Activated naive CD8-positive, alpha-beta T cell (primary cell): ENCODE measurements around the gene THAP2.
"Not testable (repeated sequence)": the region's sequence is repeated elsewhere in the genome, so short reads cannot be mapped to it uniquely, and the experiment has no call there.

Experiments
- H3K27ac Mint-ChIP-seq: one replicate; pipeline ENCODE4 v1.8.0; 2021; ENCODE audit warnings: mixed read lengths
- H3K27me3 Mint-ChIP-seq: one replicate; pipeline ENCODE4 v1.8.0; 2021; ENCODE audit warnings: mixed read lengths
- H3K36me3 Mint-ChIP-seq: one replicate; pipeline ENCODE4 v1.8.0; 2021; ENCODE audit warnings: mixed read lengths
- H3K4me1 Mint-ChIP-seq: one replicate; pipeline ENCODE4 v1.8.0; 2021; ENCODE audit warnings: low read depth, mixed read lengths
- H3K4me3 Mint-ChIP-seq: one replicate; pipeline ENCODE4 v1.8.0; 2021; ENCODE audit warnings: mild to moderate bottlenecking, mixed read lengths
- H3K9me3 Mint-ChIP-seq: one replicate; pipeline ENCODE4 v1.8.0; 2021; ENCODE audit warnings: low read depth, mixed read lengths

THAP2 gene

DNA sequence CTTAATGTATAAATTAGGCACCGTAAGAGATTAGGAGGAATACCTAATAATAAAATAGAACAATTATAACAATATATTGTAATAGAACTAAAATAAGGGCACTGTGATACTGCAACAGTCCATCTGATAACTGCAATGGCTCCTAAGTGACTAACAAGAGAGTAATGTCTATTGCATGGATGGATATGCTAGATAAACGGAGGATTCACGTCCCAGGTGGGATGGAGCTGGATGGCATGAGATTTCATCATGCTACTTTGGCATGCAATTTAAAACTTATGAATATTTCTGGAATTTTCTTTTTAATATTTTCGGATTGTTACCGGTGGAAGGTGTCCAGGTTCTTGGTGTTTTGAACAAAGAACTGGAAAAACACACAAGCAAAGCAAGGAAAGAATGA lies 19.5 kb downstream of the THAP2 start:
- Mint-ChIP-seq H3K27me3 (no peaks in the 10 kb centered on the region), H3K36me3 (no peaks in the 10 kb centered on the region), H3K9me3 (no peaks in the 10 kb centered on the region), H3K4me3 (no peak overlapping the region), H3K4me1 (peaks cover 28% of the 10 kb centered on the region), H3K27ac (no peak overlapping the region)

DNA sequence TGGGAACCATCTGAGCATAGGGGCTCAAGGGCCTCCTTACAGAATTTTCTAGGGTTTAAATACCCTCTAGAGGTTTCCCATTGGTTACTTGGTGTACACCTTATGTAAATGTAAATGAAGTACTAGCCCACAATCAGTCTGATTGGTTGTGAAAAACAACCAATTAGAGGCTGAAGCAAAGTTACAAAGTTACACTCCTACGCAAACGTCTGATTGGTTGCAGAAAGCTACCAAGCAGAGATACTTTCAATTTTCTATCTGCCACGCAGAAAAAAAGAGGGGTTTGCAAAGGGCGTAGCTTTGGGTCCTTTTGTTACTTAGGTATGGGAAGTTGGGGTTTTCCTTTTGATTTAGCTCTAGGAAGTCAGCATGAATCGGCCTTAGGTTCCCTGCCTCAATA lies 20.0 kb downstream of the THAP2 start:
- peaks cover 30% of the 10 kb centered on the region for H3K4me1 Mint-ChIP-seq
- H3K9me3 Mint-ChIP-seq: no peaks in the 10 kb centered on the region
- H3K36me3 Mint-ChIP-seq: no peaks in the 10 kb centered on the region
- peak overlapping the region; percentile 46 for H3K27ac Mint-ChIP-seq
- H3K4me3 Mint-ChIP-seq: peak overlapping the region; percentile 51
- no peaks in the 10 kb centered on the region for H3K27me3 Mint-ChIP-seq

DNA sequence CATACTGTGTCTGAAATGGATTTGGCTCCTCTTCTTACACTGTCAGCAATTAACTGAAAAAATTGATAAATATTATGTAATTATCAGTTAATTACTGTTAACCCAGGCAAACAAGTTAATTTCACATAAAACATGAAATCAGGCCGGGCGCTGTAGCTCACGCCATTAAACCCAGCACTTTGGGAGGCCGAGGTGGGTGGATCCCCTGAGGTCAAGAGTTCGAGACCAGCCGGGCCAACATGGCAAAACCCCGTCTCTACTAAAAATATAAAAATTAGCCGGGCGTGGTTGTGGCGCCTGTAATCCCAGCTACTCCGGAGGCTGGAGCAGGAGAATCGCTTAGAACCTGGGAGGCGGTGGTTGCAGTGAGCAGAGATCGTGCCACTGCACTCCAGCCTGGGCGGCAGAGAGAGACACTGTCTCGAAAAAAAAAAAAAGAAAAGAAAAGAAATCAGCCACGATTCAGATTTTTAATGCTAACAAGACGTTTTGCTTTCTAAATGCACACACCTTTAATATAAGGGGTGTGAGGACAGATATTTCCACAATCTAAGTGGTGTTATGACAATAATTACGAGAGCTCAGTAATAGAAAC lies 21.3 kb downstream of the THAP2 start:
- Mint-ChIP-seq H3K27me3 (no peaks in the 10 kb centered on the region), H3K4me1 (peaks cover 37% of the 10 kb centered on the region), H3K27ac (peak overlapping the region; percentile 98), H3K4me3 (peak overlapping the region; percentile 98), H3K9me3 (no peaks in the 10 kb centered on the region), H3K36me3 (no peaks in the 10 kb centered on the region)

DNA sequence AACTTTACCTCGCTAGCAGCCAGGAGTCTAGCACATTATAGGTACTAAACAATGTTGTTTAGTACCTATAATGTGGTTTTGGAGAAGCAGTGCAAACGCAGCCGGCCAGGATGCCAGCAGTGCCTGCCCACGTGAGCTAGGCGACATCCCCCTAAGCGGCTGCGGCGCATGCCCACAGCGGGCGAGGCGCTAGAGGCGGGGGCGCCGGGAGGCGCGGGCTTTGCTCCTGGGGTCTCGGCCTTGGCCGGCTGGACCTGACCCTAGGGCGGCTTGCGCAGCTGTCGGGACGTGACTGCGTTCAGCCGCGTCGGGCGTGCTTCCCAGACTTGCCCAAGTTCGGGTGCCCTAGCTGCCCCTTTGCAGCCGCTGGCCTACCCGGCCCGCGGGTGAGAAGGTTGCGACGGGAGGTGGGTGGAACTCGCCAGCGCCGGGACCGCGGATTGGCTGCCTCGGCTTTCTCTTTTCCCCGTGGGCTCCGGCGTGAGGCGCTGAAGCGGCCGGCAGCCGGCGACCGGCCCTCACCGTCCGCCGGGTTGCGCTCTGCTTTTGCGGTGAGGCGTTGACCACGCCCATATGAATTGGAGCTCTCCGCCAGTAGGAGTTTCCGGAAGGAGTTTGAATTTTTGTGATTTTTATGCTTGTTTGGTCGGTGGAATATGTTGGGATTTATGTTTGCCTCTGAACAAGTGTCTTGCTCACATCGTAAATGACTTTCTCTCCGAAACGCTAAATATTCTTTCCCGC lies 22.0 kb downstream of the THAP2 start, which contains the start of gene TMEM19:
Gene TMEM19 (plus strand): TSS at position 169 of the 744 bp plus-strand sequence. CDS start 599 bp downstream, outside the sequence.
- H3K4me1 Mint-ChIP-seq: peaks cover 41% of the 10 kb centered on the region
- no peaks in the 10 kb centered on the region for H3K9me3 Mint-ChIP-seq
- H3K27ac Mint-ChIP-seq: peak within 1 kb of the TSS; percentile 98
- H3K4me3 Mint-ChIP-seq: peak within 1 kb of the TSS; percentile 98
- no peaks in the 10 kb centered on the region for H3K36me3 Mint-ChIP-seq
- no peaks in the 10 kb centered on the region for H3K27me3 Mint-ChIP-seq

- Mint-ChIP-seq H3K27me3 (no peaks in the 10 kb centered on the region), H3K4me1 (peaks cover 41% of the 10 kb centered on the region), H3K27ac (peak overlapping the region; percentile 98), H3K9me3 (no peaks in the 10 kb centered on the region), H3K4me3 (peak overlapping the region; percentile 98), H3K36me3 (no peaks in the 10 kb centered on the region)
Observed at GRCh38 chr12:71686658-71687025, 22.5 kb downstream of the THAP2 start.

- peak overlapping the region; percentile 98 for H3K4me3 Mint-ChIP-seq
- H3K4me1 Mint-ChIP-seq: peaks cover 44% of the 10 kb centered on the region
- H3K36me3 Mint-ChIP-seq, H3K27ac Mint-ChIP-seq, H3K9me3 Mint-ChIP-seq, H3K27me3 Mint-ChIP-seq: not testable (repeated sequence)
Observed at GRCh38 chr12:71687172-71687571, 23.1 kb downstream of the THAP2 start.

GRCh38 chr12:71688961-71689570 lies 25.0 kb downstream of the THAP2 start:
- Mint-ChIP-seq H3K4me3 (peak overlapping the region; percentile 6), H3K36me3 (no peaks in the 10 kb centered on the region), H3K4me1 (peaks cover 44% of the 10 kb centered on the region), H3K9me3 (no peaks in the 10 kb centered on the region), H3K27ac (no peak overlapping the region), H3K27me3 (no peaks in the 10 kb centered on the region)

GRCh38 chr12:71691504-71692129 lies 27.5 kb downstream of the THAP2 start:
- Mint-ChIP-seq H3K9me3 (no peaks in the 10 kb centered on the region), H3K4me1 (peaks cover 41% of the 10 kb centered on the region), H3K4me3 (no peak overlapping the region), H3K27ac (no peak overlapping the region), H3K27me3 (no peaks in the 10 kb centered on the region), H3K36me3 (peaks cover 5% of the 10 kb centered on the region)

DNA sequence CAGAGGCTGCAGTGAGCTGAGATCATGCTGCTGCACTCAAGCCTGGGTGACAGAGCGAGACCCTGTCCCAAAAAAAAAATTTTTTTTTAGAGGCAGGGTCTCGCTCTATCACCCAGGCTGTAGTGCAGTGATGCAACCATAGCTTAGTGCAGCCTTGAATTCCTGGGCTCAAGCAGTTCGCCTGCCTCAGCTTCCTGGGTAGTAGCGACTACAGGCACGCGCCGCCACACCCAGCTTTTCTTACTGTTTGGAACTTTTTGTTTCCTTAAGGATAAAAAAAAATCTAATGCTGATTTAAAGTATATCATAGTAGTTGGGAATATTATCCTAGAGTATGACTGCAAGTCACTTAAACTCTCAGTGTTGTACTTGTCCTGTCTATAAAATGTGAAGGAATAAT lies 29.0 kb downstream of the THAP2 start:
- H3K4me3 Mint-ChIP-seq: no peak overlapping the region
- no peaks in the 10 kb centered on the region for H3K9me3 Mint-ChIP-seq
- no peaks in the 10 kb centered on the region for H3K27me3 Mint-ChIP-seq
- no peak overlapping the region for H3K27ac Mint-ChIP-seq
- peaks cover 30% of the 10 kb centered on the region for H3K4me1 Mint-ChIP-seq
- peaks cover 7% of the 10 kb centered on the region for H3K36me3 Mint-ChIP-seq

- H3K36me3 Mint-ChIP-seq, H3K27ac Mint-ChIP-seq, H3K27me3 Mint-ChIP-seq, H3K9me3 Mint-ChIP-seq, H3K4me3 Mint-ChIP-seq: not testable (repeated sequence)
- H3K4me1 Mint-ChIP-seq: peaks cover 24% of the 10 kb centered on the region
Observed at GRCh38 chr12:71693651-71694050, 29.6 kb downstream of the THAP2 start.

DNA sequence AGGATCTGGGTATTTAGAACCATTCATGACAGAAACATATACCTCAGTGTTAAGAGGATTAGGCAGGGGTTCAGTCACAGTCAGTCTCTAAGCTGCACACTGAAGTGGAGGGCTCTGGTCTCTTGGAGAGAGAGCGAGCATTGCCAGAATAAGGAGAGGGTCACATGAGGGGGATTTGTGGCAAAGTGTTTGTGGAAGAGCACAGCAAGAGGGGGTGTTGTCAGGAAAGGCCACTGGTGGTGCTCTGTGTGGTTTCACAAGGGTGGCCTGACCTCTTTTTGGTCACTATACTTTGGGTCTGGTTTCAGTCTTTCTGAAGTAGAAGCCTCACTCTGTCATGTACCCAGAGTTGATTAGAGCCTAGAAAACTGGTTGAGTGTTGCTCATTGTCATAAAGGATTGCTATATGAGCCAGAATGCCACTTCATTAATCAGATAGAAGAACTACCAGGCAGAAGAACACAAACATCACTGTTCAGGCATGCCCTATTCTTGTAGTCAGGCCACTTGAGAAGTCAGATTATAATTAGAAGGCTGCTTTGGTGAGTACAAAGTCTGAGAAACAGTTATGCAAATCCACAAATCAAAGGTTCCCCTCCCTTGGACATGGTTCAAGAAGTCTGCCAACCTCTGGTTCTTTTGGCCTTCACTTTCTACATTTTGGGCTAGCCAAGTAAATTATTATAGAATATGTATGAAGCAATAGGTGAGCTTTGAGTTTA lies 30.2 kb downstream of the THAP2 start:
- no peak overlapping the region for H3K4me3 Mint-ChIP-seq
- no peak overlapping the region for H3K27ac Mint-ChIP-seq
- H3K27me3 Mint-ChIP-seq: no peaks in the 10 kb centered on the region
- peaks cover 9% of the 10 kb centered on the region for H3K36me3 Mint-ChIP-seq
- H3K4me1 Mint-ChIP-seq: peaks cover 20% of the 10 kb centered on the region
- H3K9me3 Mint-ChIP-seq: no peaks in the 10 kb centered on the region

- H3K4me3 Mint-ChIP-seq: no peak overlapping the region
- no peaks in the 10 kb centered on the region for H3K27me3 Mint-ChIP-seq
- H3K27ac Mint-ChIP-seq: no peak overlapping the region
- H3K36me3 Mint-ChIP-seq: peaks cover 12% of the 10 kb centered on the region
- H3K4me1 Mint-ChIP-seq: peaks cover 12% of the 10 kb centered on the region
- H3K9me3 Mint-ChIP-seq: no peaks in the 10 kb centered on the region
Observed at GRCh38 chr12:71695782-71696181, 31.7 kb downstream of the THAP2 start.

DNA sequence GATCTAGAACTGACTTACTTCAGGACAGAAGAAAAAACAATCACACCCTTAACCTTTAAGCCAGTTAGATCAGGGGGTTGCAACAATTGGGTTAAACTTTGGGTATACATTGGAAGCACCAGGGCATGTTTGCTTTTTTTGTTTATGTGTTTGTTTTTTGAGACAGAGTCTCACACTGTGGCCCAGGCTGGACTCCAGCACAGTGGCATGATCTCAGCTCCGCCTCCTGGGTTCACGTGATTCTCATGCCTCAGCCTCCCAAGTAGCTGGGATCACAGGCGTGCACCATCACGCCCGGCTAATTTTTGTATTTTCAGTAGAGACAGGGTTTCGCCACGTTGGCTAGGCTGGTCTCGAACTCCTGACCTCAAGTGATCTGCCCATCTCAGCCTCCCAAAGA lies 38.1 kb downstream of the THAP2 start:
- H3K27ac Mint-ChIP-seq, H3K4me3 Mint-ChIP-seq, H3K27me3 Mint-ChIP-seq, H3K36me3 Mint-ChIP-seq, H3K4me1 Mint-ChIP-seq, H3K9me3 Mint-ChIP-seq: not testable (repeated sequence)

DNA sequence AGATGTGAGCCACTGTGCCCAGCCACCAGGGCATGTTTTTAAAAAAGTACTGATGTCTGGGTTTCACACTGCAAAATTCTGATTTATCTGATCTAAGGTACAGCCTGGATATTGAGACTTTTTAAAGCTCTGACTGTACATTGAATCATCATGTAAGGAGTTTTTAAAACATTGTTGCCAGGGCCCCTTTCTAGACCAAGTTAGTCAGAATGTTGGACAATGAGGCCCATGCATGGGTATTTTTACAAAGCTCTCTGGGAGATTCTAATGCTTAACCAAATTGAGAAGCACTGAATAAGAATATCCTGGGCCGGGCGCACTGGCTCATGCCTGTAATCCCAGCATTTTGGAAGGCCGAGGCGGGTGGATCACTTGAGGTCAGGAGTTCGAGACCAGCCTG lies 38.5 kb downstream of the THAP2 start:
- no peak overlapping the region for H3K27ac Mint-ChIP-seq
- H3K36me3 Mint-ChIP-seq: peaks cover 10% of the 10 kb centered on the region
- no peaks in the 10 kb centered on the region for H3K9me3 Mint-ChIP-seq
- no peaks in the 10 kb centered on the region for H3K27me3 Mint-ChIP-seq
- H3K4me3 Mint-ChIP-seq: no peak overlapping the region
- H3K4me1 Mint-ChIP-seq: no peaks in the 10 kb centered on the region

DNA sequence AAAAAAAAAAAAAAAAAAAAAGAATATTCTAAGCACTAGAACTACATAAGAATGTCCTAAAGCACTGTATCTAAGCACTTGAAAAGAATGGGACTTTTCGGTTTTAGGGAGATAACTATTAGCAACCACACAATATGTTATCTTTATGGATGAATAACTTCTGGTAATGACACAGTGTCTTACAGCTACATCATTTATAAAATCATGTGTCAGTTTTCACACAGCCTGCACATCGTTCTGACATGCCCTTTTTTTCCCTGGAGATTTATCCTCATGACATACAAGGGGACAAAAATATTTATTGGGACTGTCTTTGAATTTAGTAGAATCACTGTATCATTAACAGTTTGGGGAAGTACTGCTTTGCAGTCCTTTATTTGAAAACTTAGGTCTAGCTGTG lies 39.1 kb downstream of the THAP2 start:
- Mint-ChIP-seq H3K4me3 (no peak overlapping the region), H3K9me3 (no peaks in the 10 kb centered on the region), H3K4me1 (peaks cover 4% of the 10 kb centered on the region), H3K36me3 (peaks cover 11% of the 10 kb centered on the region), H3K27me3 (no peaks in the 10 kb centered on the region), H3K27ac (no peak overlapping the region)
